Right atrium auricular region (tissue), 2 donors: ENCODE data around the gene LRFN2. TPM values are rescaled to one million over a fixed set of nuclear protein-coding genes. Genes with fewer than 3 reads are reported as not detected.

Experiments used
- DNase-seq: peaks from one replicate; pipeline ENCODE4 v3.0.0-alpha.2; 2019; ENCODE audit warnings: low spot score
- H3K27ac ChIP-seq, 2 donors: fragments of 200-600 bp; sonication (generic); 1 replicate in 1 of 2; 2 replicates in 1 of 2; pipeline ENCODE4 v1.5.1; 2016 to 2019
- H3K27me3 ChIP-seq, 2 donors: fragments of 200-600 bp; sonication (generic); one replicate each; pipeline versions ENCODE4 v1.5.1 to v1.6.0; 2017 to 2019
- H3K36me3 ChIP-seq: fragments of 200-600 bp; sonication (generic); one replicate; pipeline ENCODE4 v1.5.1; 2016
- H3K4me1 ChIP-seq, 2 donors: fragments of 200-600 bp; sonication (generic); one replicate each; pipeline versions ENCODE4 v1.5.1 to v1.6.0; 2017 to 2019
- H3K4me3 ChIP-seq, 2 donors: fragments of 200-600 bp; sonication (generic); 1 replicate in 1 of 2; 2 replicates in 1 of 2; pipeline ENCODE4 v1.5.1; 2017 to 2019; ENCODE audit warnings: mild to moderate bottlenecking in 1 of 2, moderate library complexity in 1 of 2
- H3K9me3 ChIP-seq, 2 donors: fragments of 200-600 bp; sonication (generic); one replicate each; pipeline ENCODE4 v1.5.1; 2019
- total RNA-seq, 2 donors: library from RNA; depleted of rRNA; stranded (reverse); fragments of >200 nt; gene quantifications; one replicate each; pipeline ENCODE4 v1.1.0, GENCODE V29; 2016
- TF ChIP-seq, protein P1 (sequence below), 2 donors: fragments of 200-600 bp; sonication (generic); IDR thresholded peaks; one replicate each; pipeline ENCODE4 v1.5.1; 2019; ENCODE audit warnings: antibody characterized with exemption in 2 of 2

The LRFN2 gene
- total RNA-seq, 2 donors from 2014 or later = not detected

DNA sequence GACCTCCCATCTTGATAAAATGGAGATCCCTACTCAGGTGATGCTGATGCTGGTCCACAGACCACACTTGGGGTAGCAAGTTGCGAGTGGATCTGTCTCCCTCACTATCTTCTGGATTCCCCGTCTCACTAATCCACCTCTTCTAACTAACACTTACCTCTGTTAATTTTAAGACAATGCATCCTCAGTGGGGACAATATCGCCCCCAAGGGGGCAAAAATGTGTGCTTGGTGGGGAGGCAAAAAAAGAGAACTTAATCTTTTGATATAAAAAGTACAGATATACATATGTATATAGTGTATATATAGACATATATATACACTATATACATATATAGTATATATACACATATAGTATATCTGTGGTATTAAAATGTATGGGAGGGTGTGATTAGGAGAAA, 4.3 kb downstream of the LRFN2 start:
- Histone ChIP-seq H3K36me3 (no peaks in the 10 kb centered on the region), H3K27ac (no peak overlapping the region), H3K9me3 (no peaks in the 10 kb centered on the region), H3K4me3 (no peak overlapping the region), H3K4me1 (peaks cover 0 to 14% of the 10 kb centered on the region in 2 donors), H3K27me3 (no peaks in the 10 kb centered on the region)
- TF ChIP-seq, protein P1, sequence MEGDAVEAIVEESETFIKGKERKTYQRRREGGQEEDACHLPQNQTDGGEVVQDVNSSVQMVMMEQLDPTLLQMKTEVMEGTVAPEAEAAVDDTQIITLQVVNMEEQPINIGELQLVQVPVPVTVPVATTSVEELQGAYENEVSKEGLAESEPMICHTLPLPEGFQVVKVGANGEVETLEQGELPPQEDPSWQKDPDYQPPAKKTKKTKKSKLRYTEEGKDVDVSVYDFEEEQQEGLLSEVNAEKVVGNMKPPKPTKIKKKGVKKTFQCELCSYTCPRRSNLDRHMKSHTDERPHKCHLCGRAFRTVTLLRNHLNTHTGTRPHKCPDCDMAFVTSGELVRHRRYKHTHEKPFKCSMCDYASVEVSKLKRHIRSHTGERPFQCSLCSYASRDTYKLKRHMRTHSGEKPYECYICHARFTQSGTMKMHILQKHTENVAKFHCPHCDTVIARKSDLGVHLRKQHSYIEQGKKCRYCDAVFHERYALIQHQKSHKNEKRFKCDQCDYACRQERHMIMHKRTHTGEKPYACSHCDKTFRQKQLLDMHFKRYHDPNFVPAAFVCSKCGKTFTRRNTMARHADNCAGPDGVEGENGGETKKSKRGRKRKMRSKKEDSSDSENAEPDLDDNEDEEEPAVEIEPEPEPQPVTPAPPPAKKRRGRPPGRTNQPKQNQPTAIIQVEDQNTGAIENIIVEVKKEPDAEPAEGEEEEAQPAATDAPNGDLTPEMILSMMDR (IDR thresholded peaks at IDR 0.05) = no peak
- no peak for DNase-seq

DNA sequence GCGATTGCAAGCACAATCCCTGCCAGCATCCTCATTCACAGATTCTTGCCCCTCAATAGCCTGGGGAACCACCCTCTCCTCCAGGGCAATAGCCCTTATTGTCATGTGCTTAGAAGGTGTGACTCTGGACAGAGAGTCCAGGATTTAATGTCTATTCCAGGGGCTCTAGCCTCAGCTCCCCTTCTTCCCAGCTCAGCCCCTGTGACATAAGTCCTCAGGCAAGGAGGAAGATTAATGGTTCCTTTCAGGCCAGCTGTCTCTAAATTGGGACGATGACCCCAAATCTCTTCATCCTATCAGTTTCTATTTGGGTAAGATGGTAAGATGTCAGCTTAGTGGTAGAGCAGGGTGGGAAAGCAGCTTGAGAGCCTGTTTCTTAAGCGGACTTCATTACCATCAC, 8.1 kb downstream of the LRFN2 start:
- H3K36me3 ChIP-seq = no peaks in the 10 kb centered on the region
- TF ChIP-seq, protein P1 (IDR thresholded peaks at IDR 0.05) = no peak
- H3K4me1 ChIP-seq = no peaks in the 10 kb centered on the region
- no peak overlapping the region for H3K4me3 ChIP-seq
- H3K27me3 ChIP-seq = no peaks in the 10 kb centered on the region
- no peak for DNase-seq
- H3K27ac ChIP-seq = no peak overlapping the region
- no peaks in the 10 kb centered on the region for H3K9me3 ChIP-seq

DNA sequence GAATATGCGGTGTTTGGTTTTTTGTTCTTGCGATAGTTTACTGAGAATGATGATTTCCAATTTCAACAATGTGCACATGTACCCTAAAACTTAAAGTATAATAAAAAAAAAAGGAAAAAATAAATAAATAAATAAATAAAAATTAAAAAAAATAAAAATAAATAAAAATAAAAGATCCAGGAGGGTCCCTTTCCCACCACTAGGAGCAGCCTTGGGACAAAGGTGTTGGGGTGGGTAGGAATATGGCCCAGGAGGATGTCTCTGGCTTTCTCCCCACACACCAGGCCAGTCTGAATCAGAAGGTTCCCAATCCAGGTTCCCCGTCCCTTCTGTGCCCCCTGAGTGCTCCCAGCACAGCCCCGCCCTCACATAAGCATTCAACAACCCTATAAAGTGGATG, 9.5 kb downstream of the LRFN2 start:
- Histone ChIP-seq H3K4me3 (no peak overlapping the region), H3K27ac (no peak overlapping the region), H3K9me3 (no peaks in the 10 kb centered on the region), H3K36me3 (no peaks in the 10 kb centered on the region), H3K4me1 (no peaks in the 10 kb centered on the region), H3K27me3 (no peaks in the 10 kb centered on the region)
- TF ChIP-seq, protein P1 (IDR thresholded peaks at IDR 0.05) = no peak
- no peak for DNase-seq

DNA sequence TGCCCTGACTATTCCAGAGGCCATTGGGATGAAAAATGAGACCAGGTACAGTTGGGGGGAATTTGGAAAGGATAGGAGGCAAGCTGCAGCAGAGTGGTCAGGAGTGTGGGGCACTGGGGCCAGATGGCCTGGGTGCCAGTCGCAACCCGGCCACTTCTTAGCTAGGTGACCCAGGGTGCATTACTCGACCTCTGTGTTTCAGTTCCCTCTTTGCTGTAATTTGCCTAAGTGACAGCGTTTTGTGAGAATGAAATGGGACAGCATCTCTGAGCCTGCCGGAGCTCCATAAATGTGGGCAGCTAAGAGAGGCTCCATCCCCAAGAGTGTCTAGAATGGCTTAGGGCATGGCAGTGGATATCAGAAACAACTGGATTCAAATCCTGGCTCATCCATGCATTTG, 13.9 kb downstream of the LRFN2 start:
- Histone ChIP-seq H3K4me3 (no peak overlapping the region), H3K36me3 (no peaks in the 10 kb centered on the region), H3K9me3 (no peaks in the 10 kb centered on the region), H3K27ac (no peak overlapping the region), H3K4me1 (no peaks in the 10 kb centered on the region), H3K27me3 (no peaks in the 10 kb centered on the region)
- TF ChIP-seq, protein P1 (IDR thresholded peaks at IDR 0.05) = no peak
- DNase-seq = no peak

DNA sequence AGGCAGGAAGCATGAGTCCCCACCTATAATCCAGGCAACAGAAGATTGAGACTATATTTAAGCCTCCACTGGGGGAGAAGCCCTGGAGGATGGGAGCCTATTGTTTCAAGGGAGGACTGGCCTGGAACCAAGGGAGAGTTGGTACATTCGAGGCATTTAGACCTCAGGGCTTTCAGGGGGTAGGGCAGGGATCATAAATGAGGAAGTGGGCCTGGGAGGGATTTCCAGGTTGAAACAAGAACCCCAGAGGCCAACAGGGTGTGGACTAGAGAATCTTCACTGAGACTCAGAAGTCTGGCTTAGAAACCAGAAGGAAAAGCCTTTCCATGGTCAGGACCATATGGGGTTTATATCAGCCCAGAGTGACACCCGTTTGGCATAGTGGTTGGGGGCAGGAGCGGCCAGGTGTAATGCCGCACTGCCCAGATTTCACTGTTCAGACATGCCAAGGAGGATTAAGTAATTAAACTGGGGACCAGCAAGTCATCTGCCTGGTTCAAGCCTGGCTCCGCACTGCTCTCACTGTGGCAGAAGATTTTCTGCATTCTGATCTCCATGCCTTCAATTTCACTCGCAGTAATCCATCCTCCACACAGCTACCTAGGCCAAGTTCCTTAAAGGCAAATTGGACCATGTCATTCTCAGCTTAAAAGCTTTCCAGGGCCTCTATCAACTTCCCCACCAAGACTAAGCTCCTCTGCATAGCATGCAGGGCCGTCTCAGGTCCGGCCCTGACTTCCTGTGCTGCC, 17.8 kb downstream of the LRFN2 start:
- no peak overlapping the region for H3K4me3 ChIP-seq
- H3K9me3 ChIP-seq = no peaks in the 10 kb centered on the region
- no peak overlapping the region for H3K27ac ChIP-seq
- no peaks in the 10 kb centered on the region for H3K4me1 ChIP-seq
- TF ChIP-seq, protein P1 (IDR thresholded peaks at IDR 0.05) = no peak
- H3K27me3 ChIP-seq = no peaks in the 10 kb centered on the region
- DNase-seq = no peak
- H3K36me3 ChIP-seq = no peaks in the 10 kb centered on the region
